Mesothelial cell of epicardium (in vitro differentiated cells): ENCODE results near the gene HHATL. TPM values are rescaled to one million over a fixed set of nuclear protein-coding genes. Genes with fewer than 3 reads are reported as not detected.
A peak's percentile ranks its signal among the peaks of the same experiment; 100 is the strongest.

Experiments
- DNase-seq, 2 experiments: peaks; one replicate each; pipeline ENCODE4 v3.0.0; 2021; ENCODE audit warnings: low spot score in 2 of 2; ENCODE audit not compliant: unreplicated experiment in 2 of 2
- H3K27ac Mint-ChIP-seq: 2 replicates; pipeline ENCODE4 v1.8.0; 2021; ENCODE audit warnings: mixed read lengths
- H3K27me3 Mint-ChIP-seq: 2 replicates; pipeline ENCODE4 v1.8.0; 2021; ENCODE audit warnings: low read depth, mixed read lengths
- H3K36me3 Mint-ChIP-seq: 2 replicates; pipeline ENCODE4 v1.8.0; 2021; ENCODE audit warnings: mixed read lengths
- H3K4me1 Mint-ChIP-seq: 2 replicates; pipeline ENCODE4 v1.8.0; 2021; ENCODE audit warnings: mixed read lengths
- H3K4me3 Mint-ChIP-seq: 2 replicates; pipeline ENCODE4 v1.8.0; 2021; ENCODE audit warnings: mild to moderate bottlenecking, moderate library complexity, mixed read lengths
- H3K9me3 Mint-ChIP-seq: 2 replicates; pipeline ENCODE4 v1.8.0; 2021; ENCODE audit warnings: mixed read lengths
- total RNA-seq: library from RNA; stranded (reverse); gene quantifications from 3 replicates; pipeline ENCODE4 v1.2.1, GENCODE V29; 2021
- TF ChIP-seq, protein P1 (sequence below): fragments of 200-600 bp; sonication (generic); IDR thresholded peaks from one replicate; pipeline ENCODE4 v1.5.0; 2021; ENCODE audit warnings: antibody characterized with exemption; ENCODE audit not compliant: unreplicated experiment

Gene HHATL
- total RNA-seq, 1 donor from 2014 or later, result not detected

DNA sequence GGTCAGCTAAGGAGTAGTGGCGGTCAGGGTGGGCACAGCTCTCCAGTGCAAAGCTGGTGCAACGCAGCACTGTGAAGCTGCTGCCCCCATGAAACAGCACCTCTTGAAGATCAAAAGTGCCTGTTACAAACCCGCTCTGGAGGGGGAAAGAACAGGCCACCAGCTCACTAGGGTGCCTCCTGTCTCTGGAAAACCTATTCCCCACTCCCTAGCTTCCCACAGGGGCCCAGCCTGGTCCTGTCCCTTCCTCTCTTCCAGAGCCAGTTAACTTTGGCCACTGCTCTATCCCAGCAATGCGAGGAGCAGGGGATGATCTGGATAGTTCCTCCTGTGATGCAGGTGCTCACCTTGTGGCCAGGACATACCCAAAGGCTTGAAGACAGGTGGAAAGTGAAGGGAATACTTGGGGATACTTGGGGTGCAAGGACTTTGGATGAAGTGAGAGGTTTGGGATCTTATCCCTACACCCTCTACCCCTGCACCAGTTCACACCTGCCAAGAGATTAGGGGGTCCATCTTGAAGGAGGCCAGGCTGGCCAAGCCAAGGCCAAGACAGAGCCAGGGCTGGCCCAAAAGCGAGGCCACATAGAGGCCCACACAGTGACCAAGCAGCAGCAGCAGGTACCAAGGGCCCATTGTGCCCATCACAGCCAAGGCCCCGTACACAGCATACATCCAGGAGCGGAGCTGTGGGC is 4.2 kb downstream of the HHATL start:
- Mint-ChIP-seq H3K27me3 (peaks cover 12% of the 10 kb centered on the region), H3K9me3 (no peaks in the 10 kb centered on the region), H3K36me3 (no peaks in the 10 kb centered on the region), H3K27ac (no peak overlapping the region), H3K4me3 (no peak overlapping the region), H3K4me1 (no peaks in the 10 kb centered on the region)
- DNase-seq, result no peak
- TF ChIP-seq, protein P1, sequence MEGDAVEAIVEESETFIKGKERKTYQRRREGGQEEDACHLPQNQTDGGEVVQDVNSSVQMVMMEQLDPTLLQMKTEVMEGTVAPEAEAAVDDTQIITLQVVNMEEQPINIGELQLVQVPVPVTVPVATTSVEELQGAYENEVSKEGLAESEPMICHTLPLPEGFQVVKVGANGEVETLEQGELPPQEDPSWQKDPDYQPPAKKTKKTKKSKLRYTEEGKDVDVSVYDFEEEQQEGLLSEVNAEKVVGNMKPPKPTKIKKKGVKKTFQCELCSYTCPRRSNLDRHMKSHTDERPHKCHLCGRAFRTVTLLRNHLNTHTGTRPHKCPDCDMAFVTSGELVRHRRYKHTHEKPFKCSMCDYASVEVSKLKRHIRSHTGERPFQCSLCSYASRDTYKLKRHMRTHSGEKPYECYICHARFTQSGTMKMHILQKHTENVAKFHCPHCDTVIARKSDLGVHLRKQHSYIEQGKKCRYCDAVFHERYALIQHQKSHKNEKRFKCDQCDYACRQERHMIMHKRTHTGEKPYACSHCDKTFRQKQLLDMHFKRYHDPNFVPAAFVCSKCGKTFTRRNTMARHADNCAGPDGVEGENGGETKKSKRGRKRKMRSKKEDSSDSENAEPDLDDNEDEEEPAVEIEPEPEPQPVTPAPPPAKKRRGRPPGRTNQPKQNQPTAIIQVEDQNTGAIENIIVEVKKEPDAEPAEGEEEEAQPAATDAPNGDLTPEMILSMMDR, result no peak

DNA sequence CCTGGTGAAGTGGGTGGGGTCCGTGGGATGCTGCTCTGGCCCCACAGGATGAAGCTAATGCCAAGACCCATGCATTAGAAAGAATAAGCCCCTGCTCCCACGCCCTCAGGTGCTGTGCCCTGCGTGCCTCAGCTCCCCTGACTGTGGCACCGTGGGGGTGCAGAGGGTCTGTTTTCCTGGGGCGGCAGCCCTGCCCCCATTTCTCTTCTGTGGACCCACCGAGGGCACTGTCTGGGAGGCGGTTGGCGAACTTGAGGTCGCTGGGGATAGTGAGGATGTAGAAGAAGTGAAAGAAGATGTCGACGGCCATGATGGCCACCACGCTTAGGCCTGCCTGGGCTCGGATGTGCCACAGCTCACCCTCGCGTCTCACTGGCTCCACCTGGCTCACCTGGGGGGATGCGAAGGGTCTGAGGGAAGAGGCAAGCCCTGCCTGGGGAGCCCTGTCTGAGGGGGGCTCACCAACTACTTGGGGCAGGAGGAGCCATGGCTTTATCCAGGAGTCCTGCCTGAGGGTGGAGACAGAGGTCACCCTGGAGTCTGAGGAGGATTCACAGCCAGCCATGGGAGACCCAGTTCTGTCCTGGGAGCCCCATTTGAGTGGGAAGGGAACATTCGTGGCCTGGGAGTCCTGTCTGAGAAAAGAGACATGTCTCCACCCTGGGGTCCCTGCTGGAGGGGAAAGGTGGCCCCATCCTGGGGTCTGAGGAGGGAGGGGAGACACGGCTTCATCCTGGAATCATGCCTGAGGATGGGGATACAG is 5.1 kb downstream of the HHATL start:
- TF ChIP-seq, protein P1, result no peak
- H3K4me3 Mint-ChIP-seq, result no peak overlapping the region
- no peak overlapping the region for H3K27ac Mint-ChIP-seq
- no peaks in the 10 kb centered on the region for H3K36me3 Mint-ChIP-seq
- no peaks in the 10 kb centered on the region for H3K4me1 Mint-ChIP-seq
- H3K9me3 Mint-ChIP-seq, result no peaks in the 10 kb centered on the region
- H3K27me3 Mint-ChIP-seq, result peaks cover 8% of the 10 kb centered on the region
- peak in 1 of 2 experiments; percentile 11 for DNase-seq

DNA sequence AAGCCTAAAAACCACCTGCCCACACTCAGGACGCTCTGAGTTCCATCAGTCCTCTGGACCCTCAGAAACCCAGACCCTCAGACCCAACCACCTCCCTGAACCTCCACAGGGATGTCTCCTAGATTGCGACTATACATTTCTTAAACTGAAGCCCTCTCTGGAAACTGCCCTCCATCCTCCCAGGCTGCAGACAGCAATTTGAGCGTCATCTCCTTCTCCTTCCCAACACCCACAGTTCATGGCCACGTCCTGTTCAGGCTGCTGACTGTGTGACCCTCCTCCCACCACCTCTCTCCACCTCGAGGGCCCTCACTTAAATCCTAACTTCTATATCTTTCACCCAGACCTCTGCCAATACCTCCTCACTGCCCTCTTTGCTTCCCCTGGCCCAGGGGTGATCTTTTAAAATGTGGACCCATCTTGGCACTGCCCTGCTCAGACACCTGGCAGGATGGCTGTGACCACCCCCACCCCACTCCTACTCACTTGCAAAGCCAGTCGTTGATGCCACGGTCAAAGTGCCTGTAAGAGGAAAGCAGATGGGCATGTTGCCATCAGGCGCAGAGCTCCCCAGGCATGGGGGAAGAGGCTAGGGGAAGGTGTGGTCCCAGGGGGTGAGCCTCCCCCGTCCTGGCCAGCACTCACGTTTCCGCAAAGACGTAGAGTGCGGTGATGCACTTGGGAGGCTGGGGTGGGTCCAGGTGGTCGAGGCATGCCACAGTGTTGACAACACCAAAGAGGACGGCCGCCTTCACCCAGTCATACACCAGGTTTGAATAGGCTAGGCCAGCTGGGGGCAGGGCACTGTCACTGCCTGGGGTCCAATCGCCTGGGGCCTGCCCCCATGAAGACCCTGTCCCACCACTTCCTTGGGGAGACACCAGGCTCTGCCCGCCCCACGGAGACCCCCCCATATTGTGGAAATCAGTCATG is 6.0 kb downstream of the HHATL start:
- H3K4me3 Mint-ChIP-seq, result no peak overlapping the region
- H3K9me3 Mint-ChIP-seq, result no peaks in the 10 kb centered on the region
- H3K36me3 Mint-ChIP-seq, result no peaks in the 10 kb centered on the region

DNA sequence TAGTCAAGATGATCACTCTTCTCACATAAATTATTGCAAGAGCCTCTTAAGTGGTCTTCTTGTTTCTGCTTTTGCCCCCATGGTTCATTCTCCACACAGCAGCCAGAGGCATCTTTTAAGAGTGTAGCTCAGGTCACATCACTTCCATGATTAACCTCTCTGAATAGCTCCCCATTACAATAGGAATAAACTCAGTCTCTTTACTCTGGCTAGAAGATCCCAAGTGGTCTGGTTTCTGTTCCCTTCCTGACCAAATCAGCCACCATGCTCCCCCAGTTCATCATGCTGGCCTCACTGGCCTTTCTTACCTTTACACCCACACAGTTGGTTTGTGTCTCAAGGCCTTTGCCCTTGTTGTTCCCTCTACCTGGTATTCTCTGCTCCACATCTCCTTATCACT is 8.2 kb downstream of the HHATL start:
- Mint-ChIP-seq H3K9me3 (no peaks in the 10 kb centered on the region), H3K4me1 (no peaks in the 10 kb centered on the region), H3K27ac (no peak overlapping the region), H3K4me3 (no peak overlapping the region), H3K36me3 (no peaks in the 10 kb centered on the region), H3K27me3 (peaks cover 34% of the 10 kb centered on the region)
- TF ChIP-seq, protein P1, result no peak
- no peak for DNase-seq

More for the DNA sequence above, 6.0 kb downstream of the HHATL start:
- Mint-ChIP-seq H3K27me3 (peaks cover 13% of the 10 kb centered on the region), H3K4me1 (no peaks in the 10 kb centered on the region), H3K27ac (no peak overlapping the region)
- TF ChIP-seq, protein P1, result no peak
- DNase-seq, result peak; percentile 15 to 35

DNA sequence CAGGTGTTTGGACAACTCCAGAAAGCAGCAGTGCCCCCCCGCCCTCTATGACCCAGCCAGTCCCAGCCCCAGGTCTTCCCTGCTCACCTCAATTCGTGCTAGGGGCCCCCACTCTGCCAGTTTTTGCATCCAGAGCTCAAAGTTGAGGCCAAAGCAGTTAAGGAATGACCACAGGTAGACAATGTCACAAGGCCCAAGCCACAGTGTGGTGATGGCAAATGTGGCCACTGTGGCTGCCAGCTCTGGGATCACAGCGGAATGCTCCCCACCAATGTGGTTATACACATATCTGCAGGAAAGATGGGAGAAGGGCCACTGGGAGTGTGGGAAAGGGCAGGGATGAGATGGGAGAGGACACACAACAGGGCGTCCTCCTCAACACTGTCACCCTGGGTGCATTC is 9.1 kb downstream of the HHATL start:
- Mint-ChIP-seq H3K27ac (no peak overlapping the region), H3K4me3 (no peak overlapping the region), H3K36me3 (no peaks in the 10 kb centered on the region), H3K9me3 (no peaks in the 10 kb centered on the region), H3K27me3 (peaks cover 39% of the 10 kb centered on the region), H3K4me1 (no peaks in the 10 kb centered on the region)
- TF ChIP-seq, protein P1, result no peak
- peak in 1 of 2 experiments; percentile 6 for DNase-seq
